HepG2 (cell line): ENCODE data around the gene DDR2. TPM values are rescaled to one million over a fixed set of nuclear protein-coding genes. Genes with fewer than 3 reads are reported as not detected.

ENCODE experiments used
- ATF2 ChIP-seq: sonication (generic); formaldehyde crosslinking; IDR thresholded peaks from 2 replicates; pipeline ENCODE4 v1.4.0; 2020; ENCODE audit warnings: missing genetic modification reagents
- FOXC1 ChIP-seq: sonication (generic); formaldehyde crosslinking; IDR thresholded peaks from 2 replicates; pipeline ENCODE4 v1.8.0; 2022; ENCODE audit warnings: mild to moderate bottlenecking, missing genetic modification reagents, borderline replicate concordance
- GATAD2A ChIP-seq: IDR thresholded peaks from 2 replicates; pipeline ENCODE4 v1.6.1; 2016
- HIVEP1 ChIP-seq: sonication (generic); formaldehyde crosslinking; IDR thresholded peaks from 2 replicates; pipeline ENCODE4 v1.4.0; 2020; ENCODE audit warnings: mild to moderate bottlenecking, missing genetic modification reagents
- HNF4A ChIP-seq: sonication (generic); formaldehyde crosslinking; IDR thresholded peaks from 2 replicates; pipeline ENCODE4 v1.4.0; 2020; ENCODE audit warnings: missing genetic modification reagents
- ISL2 ChIP-seq: sonication (generic); formaldehyde crosslinking; IDR thresholded peaks from 2 replicates; pipeline ENCODE4 v1.5.0; 2020; ENCODE audit warnings: missing genetic modification reagents
- NRL ChIP-seq: sonication (generic); formaldehyde crosslinking; IDR thresholded peaks from 2 replicates; pipeline ENCODE4 v1.5.0; 2020; ENCODE audit warnings: missing genetic modification reagents, mild to moderate bottlenecking, moderate library complexity, borderline replicate concordance
- PAXIP1 ChIP-seq: sonication (generic); formaldehyde crosslinking; conservative IDR thresholded peaks from 2 replicates; pipeline ENCODE4 v1.4.0; 2020; ENCODE audit warnings: mild to moderate bottlenecking, missing genetic modification reagents, moderate library complexity
- THRA ChIP-seq: sonication (generic); formaldehyde crosslinking; IDR thresholded peaks from 2 replicates; pipeline ENCODE4 v1.4.0; 2020; ENCODE audit warnings: missing genetic modification reagents, borderline replicate concordance
- ZBTB4 ChIP-seq: sonication (generic); formaldehyde crosslinking; IDR thresholded peaks from 2 replicates; pipeline ENCODE4 v1.4.0; 2020; ENCODE audit warnings: missing genetic modification reagents, mild to moderate bottlenecking, borderline replicate concordance
- ZMYM4 ChIP-seq: sonication (generic); formaldehyde crosslinking; IDR thresholded peaks from 2 replicates; pipeline ENCODE4 v1.8.1; 2023; ENCODE audit warnings: mild to moderate bottlenecking, missing genetic modification reagents
- ZNF124 ChIP-seq: sonication (generic); formaldehyde crosslinking; IDR thresholded peaks from 2 replicates; pipeline ENCODE4 v1.4.0; 2020; ENCODE audit warnings: missing genetic modification reagents
- ZNF512B ChIP-seq: sonication (generic); formaldehyde crosslinking; IDR thresholded peaks from 2 replicates; pipeline ENCODE4 v1.5.1; 2020; ENCODE audit warnings: missing genetic modification reagents, mild to moderate bottlenecking, borderline replicate concordance
- ZNF614 ChIP-seq: IDR thresholded peaks from 2 replicates; pipeline ENCODE4 v1.6.1; 2018; ENCODE audit warnings: missing biosample characterization, missing genetic modification reagents, inconsistent platforms, borderline replicate concordance
- ZNF724P ChIP-seq: sonication (generic); formaldehyde crosslinking; IDR thresholded peaks from 2 replicates; pipeline ENCODE4 v1.8.0; 2022; ENCODE audit warnings: missing genetic modification reagents, borderline replicate concordance
- polyA plus RNA-seq, 8 experiments: library from polyadenylated mRNA; depleted of rRNA in 3 of 8; stranded (reverse) in 7 of 8; unstranded in 1 of 8; fragments of >200 nt; fragmentation: Illumina TruSeq in 4 of 8; extraction: Trizol in 4 of 8; gene quantifications; 2 replicates each; pipeline versions ENCODE4 v1.2.1 to v1.2.3, GENCODE V29; 2011 to 2016; ENCODE audit warnings: low read depth in 4 of 8, missing spikeins in 1 of 8, mixed read lengths in 1 of 8; ENCODE audit not compliant: insufficient read depth in 1 of 8
- total RNA-seq, 5 experiments: library from RNA; depleted of rRNA; stranded (reverse); fragments of >200 nt; fragmentation: Illumina TruSeq; extraction: Trizol; gene quantifications; 2 replicates each; pipeline ENCODE4 v1.2.3, GENCODE V29; 2016; ENCODE audit warnings: low read depth in 1 of 5

Gene DDR2
- total and polyA plus RNA-seq, 2 of the 13 experiments (the other 11 are each of a cell fraction or from before 2014, with no cell fraction given), result 0.36 to 0.38 TPM

- TF ChIP-seq HIVEP1, result peak; percentile 60; the same call in 1 of the 2 replicates
- peak; percentile 96 for TF ChIP-seq GATAD2A (CRISPR knock-in tag)
- TF ChIP-seq ZNF124 (CRISPR knock-in tag), result peak; percentile 81; the same call in 1 of the 2 replicates
- TF ChIP-seq ZMYM4 (CRISPR knock-in tag), result peak; percentile 97
- peak; percentile 87 for TF ChIP-seq PAXIP1
- TF ChIP-seq ZNF614, result peak; percentile 65; the same call in 1 of the 2 replicates
- TF ChIP-seq THRA (CRISPR knock-in tag), result peak; percentile 96
- 0 out of 2 replicates have a peak, but pooled peaks have one; percentile 44 for TF ChIP-seq FOXC1 (CRISPR knock-in tag)
- TF ChIP-seq ZNF512B, result peak; percentile 52; the same call in 1 of the 2 replicates
- peak; percentile 69 for TF ChIP-seq HNF4A (CRISPR knock-in tag)
- 0 out of 2 replicates have a peak, but pooled peaks have one; percentile 43 for TF ChIP-seq ZBTB4
- TF ChIP-seq NRL (CRISPR knock-in tag), result peak; percentile 34; the same call in 1 of the 2 replicates
- peak; percentile 80 for TF ChIP-seq ATF2 (CRISPR knock-in tag)
- TF ChIP-seq ISL2, result peak; percentile 74
- TF ChIP-seq ZNF724P (CRISPR knock-in tag), result 0 out of 2 replicates have a peak, but pooled peaks have one; percentile 43
Observed at GRCh38 chr1:162746264-162746942, 114.1 kb downstream of the DDR2 start (continued).
